Measurements from ENCODE around the gene SLC12A5.
A peak's percentile ranks its signal among the peaks of the same experiment; 100 is the strongest.
"Not testable (repeated sequence)": the region's sequence is repeated elsewhere in the genome, so short reads cannot be mapped to it uniquely, and the experiment has no call there.

The SLC12A5 gene

DNA sequence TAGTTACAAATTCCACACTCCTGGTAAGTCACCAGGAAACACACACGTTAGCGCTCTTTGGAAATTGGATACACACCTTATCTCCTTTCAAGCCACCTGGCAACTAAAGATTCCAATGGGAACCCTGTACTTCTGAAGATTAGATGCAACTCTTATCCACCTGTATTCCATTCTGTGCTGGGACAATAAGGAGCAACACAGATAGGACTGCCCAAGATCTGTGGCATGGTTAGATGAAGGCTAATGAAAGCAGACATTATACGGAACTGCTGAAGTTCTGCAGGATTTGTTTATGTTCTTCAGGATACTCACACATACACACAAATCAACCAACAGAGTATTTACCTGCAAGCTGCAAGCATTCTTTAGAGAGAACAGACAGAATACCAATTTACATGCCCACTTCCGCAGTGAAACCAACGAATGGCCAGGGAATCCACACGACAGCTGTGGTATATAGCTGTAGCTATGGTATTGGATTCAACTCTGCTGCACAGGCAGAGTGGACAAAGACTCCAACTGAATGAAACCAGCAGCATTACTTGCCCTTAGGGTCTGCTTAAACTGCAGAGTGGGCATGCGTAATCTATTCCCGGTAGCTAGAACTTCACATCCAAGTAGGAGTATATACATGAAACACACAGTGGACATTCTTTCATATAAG is 48.8 kb downstream of the SLC12A5 start:
- no peak for DNase-seq (ENCODE audit: low read depth, low spot score)

DNA sequence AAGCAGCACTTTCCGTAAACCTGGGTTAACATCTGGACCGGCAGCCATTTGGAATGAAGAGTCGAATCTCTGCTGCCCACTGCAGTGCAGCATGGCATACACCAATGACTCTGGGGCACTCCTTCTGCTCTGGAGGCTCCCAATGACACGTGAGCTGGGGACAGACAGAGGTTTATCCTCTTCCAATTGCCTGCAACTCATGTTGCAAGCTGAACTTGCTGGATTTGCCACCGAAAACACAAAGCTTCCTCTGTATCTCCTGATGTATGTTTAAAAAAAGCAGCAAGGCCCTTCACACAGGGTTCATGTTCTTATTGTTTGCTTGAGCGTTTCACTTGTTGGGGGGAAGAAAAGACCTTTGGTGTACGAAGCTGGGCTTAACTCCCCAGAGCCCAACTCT is 49.9 kb downstream of the SLC12A5 start:
- DNase-seq (ENCODE audit: low read depth, low spot score): no peak

DNA sequence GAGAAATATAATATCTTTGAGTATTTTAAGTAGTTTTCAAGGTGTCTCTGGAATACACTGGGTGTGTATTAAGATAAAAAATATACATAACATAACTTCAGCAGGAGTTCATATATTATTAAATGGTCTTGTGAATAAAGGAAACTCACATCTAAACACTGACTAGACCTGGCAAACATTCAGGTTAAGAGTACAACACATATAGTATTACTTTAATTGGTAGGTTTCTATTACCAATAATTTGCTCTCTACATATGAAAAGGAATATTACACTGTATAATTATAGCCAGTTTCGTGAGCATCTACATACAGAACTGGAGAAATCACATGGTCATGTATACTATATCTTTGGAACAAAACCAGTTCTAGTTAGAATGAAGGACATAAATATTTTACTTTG is 52.1 kb downstream of the SLC12A5 start:
- DNase-seq (ENCODE audit: low read depth, low spot score): no peak

DNA sequence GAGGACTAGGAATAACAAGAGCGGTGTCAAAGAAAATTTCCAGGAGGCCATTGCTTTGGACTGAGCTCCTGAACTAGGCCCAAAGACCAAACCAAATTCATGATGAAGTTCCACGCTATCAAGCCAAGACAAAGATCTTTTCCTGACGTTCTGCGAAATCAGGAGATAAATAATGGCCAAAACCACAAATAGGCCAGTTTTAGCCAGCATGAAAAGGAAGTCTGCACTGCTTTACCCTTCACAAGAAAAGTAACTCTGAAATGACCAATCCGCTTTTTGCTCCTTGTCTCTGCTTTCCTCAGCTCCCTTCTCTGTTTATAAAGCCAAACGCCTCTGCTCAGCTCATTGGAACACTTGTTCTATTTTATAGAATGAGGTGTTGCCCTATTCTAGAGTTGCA is 54.1 kb downstream of the SLC12A5 start:
- DNase-seq (ENCODE audit: low read depth, low spot score): no peak

GRCh38 chr20:46083531-46084061 is 54.6 kb downstream of the SLC12A5 start:
- DNase-seq (ENCODE audit: low read depth, low spot score): no peak

- no peak for DNase-seq (ENCODE audit: low read depth, low spot score)
Measured at GRCh38 chr20:46084805-46085178, 55.8 kb downstream of the SLC12A5 start.

- no peak for DNase-seq (ENCODE audit: low read depth, low spot score)
Measured at GRCh38 chr20:46085179-46085851, 56.3 kb downstream of the SLC12A5 start.

- DNase-seq (ENCODE audit: low read depth, low spot score): no peak
Measured at GRCh38 chr20:46087161-46087560, 58.1 kb downstream of the SLC12A5 start.

GRCh38 chr20:46088409-46089166 is 59.6 kb downstream of the SLC12A5 start:
- DNase-seq (ENCODE audit: low read depth, low spot score): no peak

DNA sequence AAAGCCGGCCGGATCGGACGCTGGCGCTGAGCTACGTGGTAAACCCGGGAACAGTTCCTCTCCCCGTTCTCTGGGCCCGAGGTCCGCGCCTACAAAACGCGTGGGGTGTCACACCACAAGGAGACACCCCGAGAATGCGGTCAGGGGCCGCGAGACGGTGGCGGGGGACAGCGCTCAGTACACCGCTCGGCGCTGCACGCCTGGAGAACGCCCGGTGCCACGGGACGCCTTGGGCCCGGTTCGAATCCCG is 60.1 kb downstream of the SLC12A5 start:
- DNase-seq (ENCODE audit: low read depth, low spot score): no peak

DNA sequence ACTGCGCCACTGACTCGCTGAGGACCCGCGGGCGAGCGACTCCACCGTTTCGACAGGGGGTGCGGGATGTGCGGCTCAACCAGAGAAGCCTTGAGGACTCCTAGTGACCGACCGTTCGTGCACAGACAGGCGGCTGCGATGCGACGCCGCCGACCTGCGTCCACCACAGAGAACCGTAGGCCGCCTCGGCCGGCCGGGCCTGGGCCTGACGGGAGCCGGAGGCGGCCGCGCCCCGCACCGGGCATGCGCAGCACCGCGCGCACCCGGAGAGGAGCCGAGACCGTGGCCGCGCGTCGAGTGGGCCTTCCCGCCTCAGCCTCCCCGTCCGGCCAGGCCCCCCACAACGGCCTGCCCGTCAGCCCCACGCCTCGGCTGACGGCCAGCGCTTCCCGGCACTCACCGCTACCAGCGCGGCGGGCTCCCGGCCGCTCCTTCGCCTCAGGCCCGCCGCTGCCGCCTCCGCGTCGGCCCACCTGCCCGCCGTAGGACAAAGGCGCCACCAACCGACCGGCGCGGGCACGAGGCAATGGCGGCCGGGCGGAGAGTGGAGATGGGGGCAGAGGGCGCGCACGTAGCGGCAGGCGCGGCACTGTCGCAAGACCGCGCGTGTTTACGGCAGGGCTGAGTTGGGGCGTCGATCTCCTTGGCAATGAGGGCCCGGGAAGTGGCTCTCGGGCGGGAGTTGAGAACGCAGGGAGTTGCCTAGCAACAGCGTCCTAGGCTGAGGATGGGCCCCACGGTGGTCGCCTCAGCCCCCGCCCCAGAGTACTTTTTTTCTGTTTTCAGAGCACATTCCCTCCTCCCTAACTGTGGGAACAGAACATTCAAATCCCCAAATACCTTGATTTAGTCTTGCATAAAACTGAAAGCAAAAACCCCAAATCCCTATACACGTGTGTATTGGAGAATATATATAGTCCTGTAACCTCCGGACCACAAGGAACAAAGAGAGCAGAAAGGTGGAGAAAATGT is 60.7 kb downstream of the SLC12A5 start, which contains the start of gene NCOA5:
Gene NCOA5, minus strand, starts transcription at position 546 of the 972 bp plus-strand sequence. CDS start 10,538 bp downstream, outside the sequence.
- peak; percentile 88 for DNase-seq (ENCODE audit: low read depth, low spot score)

GRCh38 chr20:46091622-46092535 is 62.9 kb downstream of the SLC12A5 start:
- not testable (repeated sequence) for DNase-seq (ENCODE audit: low read depth, low spot score)

- DNase-seq (ENCODE audit: low read depth, low spot score): no peak
Measured at GRCh38 chr20:46093531-46093930, 64.5 kb downstream of the SLC12A5 start.

- no peak for DNase-seq (ENCODE audit: low read depth, low spot score)
Measured at GRCh38 chr20:46099491-46100287, 70.7 kb downstream of the SLC12A5 start.

DNA sequence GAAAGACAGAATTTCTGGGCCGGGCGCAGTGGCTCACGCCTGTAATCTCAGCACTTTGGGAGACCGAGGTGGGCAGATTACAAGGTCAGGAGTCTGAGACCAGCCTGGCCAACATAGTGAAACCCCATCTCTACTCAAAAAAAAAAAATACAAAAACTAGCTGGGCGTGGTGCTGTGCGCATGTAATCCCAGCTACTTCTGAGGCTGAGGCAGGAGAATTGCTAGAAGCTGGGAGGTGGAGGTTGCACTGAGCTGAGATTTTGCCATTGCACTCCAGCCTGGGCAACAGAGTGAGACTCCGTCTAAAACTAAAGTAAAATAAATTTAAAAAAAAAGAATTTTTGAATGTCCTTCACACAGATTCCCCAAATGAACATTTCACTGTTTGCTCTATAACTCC is 71.4 kb downstream of the SLC12A5 start:
- not testable (repeated sequence) for DNase-seq (ENCODE audit: low read depth, low spot score)

- no peak for DNase-seq (ENCODE audit: low read depth, low spot score)
Measured at GRCh38 chr20:46100988-46101387, 72.0 kb downstream of the SLC12A5 start.

GRCh38 chr20:46101957-46102356 is 72.9 kb downstream of the SLC12A5 start:
- no peak for DNase-seq (ENCODE audit: low read depth, low spot score)

DNA sequence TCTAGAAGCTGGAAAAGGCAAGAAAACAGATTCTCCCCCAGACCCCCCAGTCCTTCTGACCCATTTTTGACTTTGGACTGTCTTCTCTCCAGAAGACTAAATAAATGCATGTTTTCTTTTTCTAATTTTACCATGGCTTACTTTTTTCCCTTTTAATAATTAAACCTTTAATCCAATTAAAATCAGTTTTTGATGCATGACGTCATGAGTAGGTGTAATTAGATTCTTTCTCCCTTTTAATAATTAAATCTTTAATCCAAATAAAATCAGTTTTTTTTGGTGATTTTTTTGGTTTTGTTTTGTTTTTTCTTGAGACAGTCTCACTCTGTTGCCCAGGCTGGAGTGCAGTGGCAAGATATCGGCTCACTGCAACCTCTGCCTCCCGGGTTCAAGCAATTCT is 73.9 kb downstream of the SLC12A5 start:
- no peak for DNase-seq (ENCODE audit: low read depth, low spot score)

DNA sequence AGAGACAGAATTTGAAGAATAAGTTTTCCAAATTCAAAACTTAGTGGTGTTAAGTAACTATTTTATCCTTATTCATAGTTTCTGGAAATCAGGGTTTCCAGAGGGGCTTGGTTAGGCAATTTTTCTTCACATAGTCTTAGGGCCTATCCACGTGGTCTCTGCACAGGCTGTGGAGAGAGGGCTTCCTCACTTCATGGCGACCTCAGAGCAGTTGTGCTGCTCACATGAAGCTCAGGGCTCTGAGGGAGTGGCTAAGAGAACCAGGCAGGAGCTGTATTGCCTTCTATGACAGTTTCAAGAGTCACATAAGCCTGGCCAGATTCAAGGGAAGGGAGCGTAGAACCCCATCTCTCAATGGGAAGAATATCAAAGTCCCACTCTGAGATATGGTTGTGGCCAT is 75.2 kb downstream of the SLC12A5 start:
- no peak for DNase-seq (ENCODE audit: low read depth, low spot score)

DNA sequence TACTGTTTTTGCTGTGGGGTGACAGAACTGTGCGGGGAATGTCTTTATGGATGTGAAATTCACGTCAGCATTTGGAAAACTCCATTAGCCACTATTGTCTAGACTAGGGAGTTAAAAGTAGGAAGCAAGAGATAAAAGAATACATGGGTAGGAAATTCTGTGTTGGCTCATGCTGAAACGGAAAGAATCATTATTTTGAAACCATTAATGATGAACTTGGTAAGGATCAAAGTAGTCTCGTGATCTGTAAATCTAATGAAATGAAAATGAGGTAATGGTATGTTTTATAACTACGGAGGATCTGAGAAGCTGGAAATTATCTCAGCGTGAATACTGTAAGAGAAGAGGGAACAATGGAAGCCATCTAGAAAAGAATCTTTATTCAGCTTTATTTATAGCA is 78.0 kb downstream of the SLC12A5 start:
- no peak for DNase-seq (ENCODE audit: low read depth, low spot score)
